Suprapubic skin (tissue), 4 donors: ENCODE results near the gene FMNL2. TPM values are rescaled to one million over a fixed set of nuclear protein-coding genes. Genes with fewer than 3 reads are reported as not detected.

Experiments
- DNase-seq, 2 donors: peaks; one replicate each; pipeline ENCODE4 v3.0.0-alpha.2; 2019; ENCODE audit warnings: low spot score in 2 of 2
- H3K27ac ChIP-seq: fragments of 200-600 bp; sonication (generic); one replicate; pipeline ENCODE4 v1.5.1; 2019
- H3K27me3 ChIP-seq: fragments of 200-600 bp; sonication (generic); one replicate; pipeline ENCODE4 v1.5.1; 2019
- H3K36me3 ChIP-seq: fragments of 200-600 bp; sonication (generic); one replicate; pipeline ENCODE4 v1.5.1; 2019
- H3K4me1 ChIP-seq: fragments of 200-600 bp; sonication (generic); one replicate; pipeline ENCODE4 v1.5.1; 2019
- H3K4me3 ChIP-seq: fragments of 200-600 bp; sonication (generic); one replicate; pipeline ENCODE4 v1.5.1; 2019; ENCODE audit warnings: mild to moderate bottlenecking
- H3K9me3 ChIP-seq: fragments of 200-600 bp; sonication (generic); one replicate; pipeline ENCODE4 v1.5.1; 2019
- CTCF ChIP-seq, 2 donors: fragments of 200-600 bp in 1 of 2; fragments of 450-650 bp in 1 of 2; sonication (generic) in 1 of 2; IDR thresholded peaks; one replicate each; pipeline ENCODE4 v1.5.1; 2016 to 2019; ENCODE audit warnings: antibody characterized with exemption in 2 of 2, mild to moderate bottlenecking in 1 of 2, moderate library complexity in 1 of 2
- EP300 ChIP-seq: sonication (generic); formaldehyde crosslinking; IDR thresholded peaks from one replicate; pipeline ENCODE4 v1.6.1; 2017; ENCODE audit warnings: antibody characterized with exemption
- POLR2A ChIP-seq, 2 donors: fragments of 450-650 bp; IDR thresholded peaks; one replicate each; pipeline ENCODE4 v1.6.1; 2017; ENCODE audit warnings: antibody characterized with exemption in 2 of 2, mild to moderate bottlenecking in 2 of 2, moderate library complexity in 2 of 2
- POLR2AphosphoS5 ChIP-seq, 3 donors: sonication (generic); formaldehyde crosslinking; IDR thresholded peaks; one replicate each; pipeline ENCODE4 v1.6.1; 2017; ENCODE audit warnings: antibody characterized with exemption in 3 of 3
- WGBS: methylation state at CpG from one replicate; pipeline ENCODE4 v1.1.5; 2018; 5-methylcytosine and 5-hydroxymethylcytosine counted together
- total RNA-seq, 4 donors: library from RNA; depleted of rRNA; stranded (reverse); fragments of >200 nt; gene quantifications; one replicate each; pipeline ENCODE4 v1.1.0, GENCODE V29; 2016

The FMNL2 gene
- total RNA-seq, 4 donors from 2014 or later = 15.4 to 18.1 (median 16.0) TPM

DNA sequence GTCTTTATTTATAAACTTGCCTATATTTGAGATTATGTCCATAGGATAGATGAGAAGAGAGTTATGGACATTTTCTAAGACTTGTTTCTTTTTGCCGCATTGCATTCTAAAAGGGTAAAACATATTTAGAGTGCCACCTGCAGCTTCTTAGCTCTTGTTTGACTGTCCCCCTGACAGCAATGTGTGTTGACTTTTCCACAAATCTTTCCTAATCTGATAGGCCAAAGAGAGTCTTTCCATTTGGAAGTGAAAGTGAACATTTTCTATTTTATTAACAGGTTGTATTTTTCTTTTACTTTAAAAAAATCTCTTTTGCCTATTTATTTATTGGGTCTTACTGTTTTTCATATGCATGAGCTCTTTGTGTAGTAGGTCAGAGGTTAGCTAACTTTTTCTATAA is 58.4 kb downstream of the FMNL2 start:
- no peaks in the 10 kb centered on the region for H3K9me3 ChIP-seq
- WGBS = 91% methylated on average over 1 of the region's 1 CpG
- H3K27ac ChIP-seq = no peak overlapping the region
- no peak overlapping the region for H3K4me3 ChIP-seq
- H3K36me3 ChIP-seq = no peaks in the 10 kb centered on the region
- TF ChIP-seq CTCF (IDR thresholded peaks at IDR 0.05) = no peak
- no peak for TF ChIP-seq POLR2AphosphoS5 (IDR thresholded peaks at IDR 0.05)
- no peak for TF ChIP-seq POLR2A (IDR thresholded peaks at IDR 0.05)
- no peak for TF ChIP-seq EP300
- H3K27me3 ChIP-seq = no peaks in the 10 kb centered on the region
- H3K4me1 ChIP-seq = peaks cover 29% of the 10 kb centered on the region
- no peak for DNase-seq

- TF ChIP-seq POLR2A (IDR thresholded peaks at IDR 0.05) = no peak
- TF ChIP-seq EP300 = no peak
- TF ChIP-seq POLR2AphosphoS5 (IDR thresholded peaks at IDR 0.05) = no peak
- TF ChIP-seq CTCF (IDR thresholded peaks at IDR 0.05) = no peak
- no peak for DNase-seq
- Histone ChIP-seq H3K4me3 (no peak overlapping the region), H3K27ac (no peak overlapping the region), H3K36me3 (no peaks in the 10 kb centered on the region), H3K27me3 (no peaks in the 10 kb centered on the region), H3K4me1 (peaks cover 29% of the 10 kb centered on the region), H3K9me3 (no peaks in the 10 kb centered on the region)
Observed at GRCh38 chr2:152394326-152394725, 59.4 kb downstream of the FMNL2 start.

DNA sequence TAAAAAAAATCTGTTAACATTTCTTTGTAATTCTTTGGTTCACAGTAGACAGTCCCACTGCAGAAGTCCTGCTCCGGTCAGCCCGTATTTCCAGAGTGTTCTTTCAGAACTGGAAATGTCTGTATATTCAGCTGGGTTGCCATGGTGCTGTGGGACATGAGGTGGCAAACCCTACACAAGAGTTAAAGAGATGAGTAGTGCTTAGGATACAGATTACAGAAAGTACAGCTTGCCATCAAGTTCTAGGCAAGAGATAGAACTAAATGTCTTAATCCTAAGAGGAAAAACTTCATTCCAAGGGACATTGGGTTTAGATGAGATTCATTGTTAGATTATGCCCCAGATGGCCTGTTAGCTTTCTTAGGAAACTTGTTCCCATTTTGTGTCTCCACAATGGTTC is 60.1 kb downstream of the FMNL2 start:
- Histone ChIP-seq H3K27me3 (no peaks in the 10 kb centered on the region), H3K36me3 (no peaks in the 10 kb centered on the region), H3K4me1 (peaks cover 29% of the 10 kb centered on the region), H3K27ac (peak overlapping the region; percentile 77), H3K9me3 (no peaks in the 10 kb centered on the region), H3K4me3 (peak overlapping the region; percentile 28)
- TF ChIP-seq POLR2AphosphoS5 (IDR thresholded peaks at IDR 0.05) (no peak), CTCF (IDR thresholded peaks at IDR 0.05) (no peak), EP300 (no peak), POLR2A (IDR thresholded peaks at IDR 0.05) (no peak)
- 49% methylated on average over 2 of the region's 2 CpGs for WGBS
- DNase-seq = no peak

DNA sequence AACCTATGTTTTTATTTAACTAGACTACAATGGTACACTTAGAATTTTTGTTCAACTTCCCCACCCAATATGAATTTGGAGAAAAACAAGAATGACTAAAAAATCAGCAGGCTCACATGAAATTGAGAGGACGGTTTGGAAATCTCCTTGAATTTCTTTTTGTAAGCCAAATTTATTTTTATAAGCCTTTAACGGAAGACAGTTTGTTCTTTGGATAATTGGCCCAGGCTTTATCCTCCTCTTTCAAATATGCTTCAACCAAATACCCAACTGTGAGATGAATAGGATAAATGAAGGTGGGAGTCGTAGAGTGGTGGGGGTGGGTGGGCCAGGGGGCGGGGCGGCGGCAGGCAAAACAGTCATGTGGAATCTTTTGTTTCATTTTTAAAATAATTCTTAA is 60.6 kb downstream of the FMNL2 start:
- peak overlapping the region; percentile 28 for H3K4me3 ChIP-seq
- WGBS = 50% methylated on average over 6 of the region's 6 CpGs
- peak overlapping the region; percentile 77 for H3K27ac ChIP-seq
- DNase-seq = no peak
- H3K27me3 ChIP-seq = no peaks in the 10 kb centered on the region
- H3K4me1 ChIP-seq = peaks cover 29% of the 10 kb centered on the region
- TF ChIP-seq EP300 (no peak), POLR2A (IDR thresholded peaks at IDR 0.05) (no peak), POLR2AphosphoS5 (IDR thresholded peaks at IDR 0.05) (no peak), CTCF (IDR thresholded peaks at IDR 0.05) (no peak)
- no peaks in the 10 kb centered on the region for H3K36me3 ChIP-seq
- no peaks in the 10 kb centered on the region for H3K9me3 ChIP-seq

DNA sequence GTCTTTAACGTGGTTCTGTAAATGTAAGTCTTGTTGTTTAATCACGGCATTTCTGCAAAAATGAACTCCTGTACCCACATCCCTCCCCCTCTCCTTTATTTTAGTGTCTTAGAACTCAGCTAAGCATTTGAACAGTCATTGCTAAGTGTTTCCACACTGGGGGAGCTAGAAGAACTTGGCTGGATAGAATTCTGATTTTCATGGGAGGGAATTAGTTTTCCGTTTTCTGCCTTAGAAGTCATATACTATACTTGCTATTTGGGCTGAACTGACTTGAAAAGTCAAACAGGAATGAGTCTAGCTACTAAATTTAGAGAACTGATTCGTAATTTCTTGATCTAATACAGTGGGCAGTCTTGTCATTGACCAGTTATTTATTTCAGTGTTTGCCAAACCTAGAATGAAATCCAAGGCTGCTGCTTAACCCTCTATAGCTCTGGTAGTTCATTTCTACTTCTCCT is 61.1 kb downstream of the FMNL2 start:
- Histone ChIP-seq H3K36me3 (no peaks in the 10 kb centered on the region), H3K27me3 (no peaks in the 10 kb centered on the region), H3K9me3 (no peaks in the 10 kb centered on the region), H3K27ac (peak overlapping the region; percentile 77), H3K4me1 (peaks cover 29% of the 10 kb centered on the region), H3K4me3 (peak overlapping the region; percentile 28)
- WGBS = 56% methylated on average over 4 of the region's 4 CpGs
- TF ChIP-seq POLR2AphosphoS5 (IDR thresholded peaks at IDR 0.05) = no peak
- TF ChIP-seq EP300 = no peak
- TF ChIP-seq CTCF (IDR thresholded peaks at IDR 0.05) = no peak
- no peak for TF ChIP-seq POLR2A (IDR thresholded peaks at IDR 0.05)
- DNase-seq = no peak
